ENCODE results near the gene PAK3. TPM values are rescaled to one million over a fixed set of nuclear protein-coding genes. Genes with fewer than 3 reads are reported as not detected.

The PAK3 gene
- total RNA-seq, 1 experiment from 2014 or later, result 0.50 TPM

- no peak for DNase-seq
- Mint-ChIP-seq H3K36me3 (ENCODE audit: insufficient read depth, unreplicated experiment) (no peaks in the 10 kb centered on the region), H3K4me1 (ENCODE audit: low read depth, unreplicated experiment) (no peaks in the 10 kb centered on the region), H3K9me3 (ENCODE audit: low read depth, unreplicated experiment) (no peaks in the 10 kb centered on the region), H3K4me3 (ENCODE audit: low read depth, unreplicated experiment) (no peak overlapping the region), H3K27ac (ENCODE audit: unreplicated experiment) (no peak overlapping the region), H3K27me3 (ENCODE audit: unreplicated experiment) (peaks cover 16% of the 10 kb centered on the region)
- CTCF ChIA-PET, result no interaction called here
- BruUV-seq (replicated peaks), result no TSS peak
- intact Hi-C loops (cut with micrococcal nuclease; ENCODE audit: unreplicated experiment), result no loop called here
- TF ChIP-seq CTCF (IDR thresholded peaks at IDR 0.05; ENCODE audit: unreplicated experiment), result no peak
Observed at GRCh38 chrX:111103246-111103645, 7.3 kb downstream of the PAK3 start.

DNA sequence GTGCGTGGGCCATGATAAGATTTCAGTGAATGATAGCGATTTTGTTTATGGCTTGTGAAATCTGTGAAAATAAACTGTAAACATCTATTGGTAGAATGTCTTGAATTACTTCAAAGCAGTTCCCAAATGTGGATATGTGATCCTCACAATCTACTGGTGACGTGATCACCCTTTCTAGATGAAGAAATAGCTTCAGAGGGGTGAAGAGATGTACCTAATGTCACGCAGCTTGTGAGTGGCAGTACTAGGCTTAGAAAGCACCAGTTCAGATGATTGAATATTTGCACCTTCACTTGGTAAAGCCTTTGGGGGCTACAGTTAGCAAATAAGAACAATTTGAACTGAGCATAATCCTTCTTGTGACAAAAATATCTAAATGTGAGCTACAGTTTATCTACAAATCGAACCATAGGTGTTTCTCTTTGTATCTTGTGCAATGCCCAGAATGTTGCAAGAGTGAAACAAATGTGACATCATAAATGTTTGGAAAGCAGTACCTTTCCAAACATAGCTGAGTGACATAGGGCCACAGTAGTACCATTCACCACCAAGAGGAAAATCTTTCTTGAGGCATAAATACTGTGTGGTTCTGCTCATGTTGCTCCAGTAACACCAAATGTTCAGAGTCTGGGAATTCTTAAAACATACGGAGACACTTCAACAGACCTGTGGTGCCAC is 14.2 kb downstream of the PAK3 start:
- no peaks in the 10 kb centered on the region for H3K36me3 Mint-ChIP-seq (ENCODE audit: insufficient read depth, unreplicated experiment)
- intact Hi-C loops (cut with micrococcal nuclease; ENCODE audit: unreplicated experiment), result no loop called here
- peaks cover 3% of the 10 kb centered on the region for H3K9me3 Mint-ChIP-seq (ENCODE audit: low read depth, unreplicated experiment)
- no peak for DNase-seq
- no TSS peak for BruUV-seq (replicated peaks)
- H3K27ac Mint-ChIP-seq (ENCODE audit: unreplicated experiment), result no peak overlapping the region
- no peaks in the 10 kb centered on the region for H3K4me1 Mint-ChIP-seq (ENCODE audit: low read depth, unreplicated experiment)
- H3K27me3 Mint-ChIP-seq (ENCODE audit: unreplicated experiment), result no peaks in the 10 kb centered on the region
- H3K4me3 Mint-ChIP-seq (ENCODE audit: low read depth, unreplicated experiment), result no peak overlapping the region
- TF ChIP-seq CTCF (IDR thresholded peaks at IDR 0.05; ENCODE audit: unreplicated experiment), result no peak
- CTCF ChIA-PET, result no interaction called here

DNA sequence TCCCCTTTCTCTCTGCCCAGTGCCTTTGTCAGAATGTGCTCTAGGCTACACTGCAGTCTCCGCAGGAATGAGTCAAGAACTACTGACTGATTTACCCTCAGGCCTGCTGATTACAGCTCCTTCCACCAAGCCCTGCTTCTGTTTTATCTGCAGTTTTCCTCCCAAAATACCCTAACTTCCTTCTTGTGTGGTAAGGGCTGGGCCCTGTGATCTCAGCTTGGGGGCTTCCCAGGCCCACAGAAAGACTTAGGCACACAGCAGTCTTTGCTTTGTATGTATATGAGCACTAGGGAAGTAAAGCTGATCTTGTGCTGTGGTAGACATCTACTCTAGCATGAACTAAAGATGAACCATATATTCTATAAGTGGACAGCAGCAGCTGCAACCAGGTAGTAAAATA is 18.8 kb downstream of the PAK3 start:
- CTCF ChIA-PET, result no interaction called here
- no peak for DNase-seq
- H3K27ac Mint-ChIP-seq (ENCODE audit: unreplicated experiment), result no peak overlapping the region
- no peak overlapping the region for H3K4me3 Mint-ChIP-seq (ENCODE audit: low read depth, unreplicated experiment)
- no peaks in the 10 kb centered on the region for H3K4me1 Mint-ChIP-seq (ENCODE audit: low read depth, unreplicated experiment)
- peaks cover 3% of the 10 kb centered on the region for H3K9me3 Mint-ChIP-seq (ENCODE audit: low read depth, unreplicated experiment)
- no peaks in the 10 kb centered on the region for H3K27me3 Mint-ChIP-seq (ENCODE audit: unreplicated experiment)
- no TSS peak for BruUV-seq (replicated peaks)
- intact Hi-C loops (cut with micrococcal nuclease; ENCODE audit: unreplicated experiment), result no loop called here
- no peaks in the 10 kb centered on the region for H3K36me3 Mint-ChIP-seq (ENCODE audit: insufficient read depth, unreplicated experiment)
- no peak for TF ChIP-seq CTCF (IDR thresholded peaks at IDR 0.05; ENCODE audit: unreplicated experiment)

GRCh38 chrX:111116666-111117065 is 20.7 kb downstream of the PAK3 start:
- Mint-ChIP-seq H3K9me3 (ENCODE audit: low read depth, unreplicated experiment) (peaks cover 3% of the 10 kb centered on the region), H3K27ac (ENCODE audit: unreplicated experiment) (no peak overlapping the region), H3K4me3 (ENCODE audit: low read depth, unreplicated experiment) (no peak overlapping the region), H3K4me1 (ENCODE audit: low read depth, unreplicated experiment) (no peaks in the 10 kb centered on the region), H3K36me3 (ENCODE audit: insufficient read depth, unreplicated experiment) (no peaks in the 10 kb centered on the region), H3K27me3 (ENCODE audit: unreplicated experiment) (no peaks in the 10 kb centered on the region)
- no TSS peak for BruUV-seq (replicated peaks)
- CTCF ChIA-PET, result no interaction called here
- no peak for DNase-seq
- no peak for TF ChIP-seq CTCF (IDR thresholded peaks at IDR 0.05; ENCODE audit: unreplicated experiment)
- intact Hi-C loops (cut with micrococcal nuclease; ENCODE audit: unreplicated experiment), result no loop called here
